ENCODE results near the gene RBKS.
"Not testable (repeated sequence)": the region's sequence is repeated elsewhere in the genome, so short reads cannot be mapped to it uniquely, and the experiment has no call there.

Gene RBKS

GRCh38 chr2:27873091-27873490 is 17.1 kb downstream of the RBKS start:
- DNase-seq (ENCODE audit: low read depth), result no peak

- DNase-seq (ENCODE audit: low read depth), result no peak
These were observed 18.4 kb downstream of the RBKS start for GRCh38 chr2:27871802-27872201.

DNA sequence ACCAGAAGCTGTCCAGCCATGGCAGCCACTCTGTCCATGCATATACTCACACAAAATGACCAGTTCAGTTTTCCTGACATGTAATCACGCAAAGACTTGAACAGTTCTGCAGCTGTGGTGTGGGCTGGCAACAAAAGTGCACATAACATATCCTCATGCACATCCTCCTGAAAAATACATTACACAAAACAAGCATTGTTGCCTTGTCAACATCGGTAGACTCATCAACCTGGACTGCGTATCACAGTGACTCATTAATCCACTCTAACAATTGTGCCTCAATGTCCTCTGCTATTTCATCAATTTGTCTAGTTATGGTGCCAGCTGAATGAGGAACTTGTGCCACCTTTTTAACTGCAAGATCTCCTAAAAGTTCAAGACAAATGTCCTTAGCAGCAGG is 19.5 kb downstream of the RBKS start:
- DNase-seq (ENCODE audit: low read depth), result no peak

DNA sequence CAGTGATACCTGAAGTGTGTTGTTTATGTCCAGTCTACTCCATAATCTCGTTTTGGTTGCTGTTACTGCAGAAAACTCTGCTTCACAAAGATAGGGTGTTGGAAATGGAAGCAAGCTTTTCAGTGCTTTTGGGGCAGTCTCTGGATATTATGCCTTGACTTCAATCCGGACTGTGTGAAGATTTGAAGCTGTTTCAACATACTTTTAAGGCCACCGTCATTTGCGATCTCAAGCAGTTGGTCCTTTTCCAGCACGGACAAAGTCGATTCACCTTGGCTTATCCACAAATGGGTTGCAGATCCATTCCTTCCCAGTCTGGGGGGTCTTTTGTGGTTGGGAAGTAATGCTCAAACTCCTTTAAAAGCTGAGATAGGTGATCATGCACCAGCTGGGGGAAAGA is 20.4 kb downstream of the RBKS start:
- DNase-seq (ENCODE audit: low read depth), result no peak

- DNase-seq (ENCODE audit: low read depth), result peak; percentile 60
These were observed 23.9 kb downstream of the RBKS start for GRCh38 chr2:27866237-27866636.

- DNase-seq (ENCODE audit: low read depth), result not testable (repeated sequence)
These were observed 26.2 kb downstream of the RBKS start for GRCh38 chr2:27863955-27864354.

GRCh38 chr2:27863146-27863545 is 27.0 kb downstream of the RBKS start:
- DNase-seq (ENCODE audit: low read depth), result no peak

DNA sequence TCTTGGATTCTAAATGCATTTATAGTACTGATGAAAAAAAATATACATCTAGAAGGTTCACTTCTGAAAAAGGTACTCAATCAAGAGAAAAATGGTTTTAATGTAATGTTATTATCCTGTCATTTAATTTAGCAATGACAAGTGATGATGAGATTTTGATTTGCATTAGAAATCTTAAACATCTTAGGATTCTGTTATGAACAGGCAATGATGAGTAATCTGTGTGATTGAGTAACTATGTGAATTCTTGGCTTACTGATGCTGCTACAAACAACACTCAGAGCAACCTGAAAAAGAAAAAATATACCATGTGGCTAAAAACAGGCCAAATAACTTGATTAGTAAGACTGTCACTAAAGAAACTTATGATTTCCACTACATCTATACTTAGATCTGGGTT is 30.1 kb downstream of the RBKS start:
- peak; percentile 82 for DNase-seq (ENCODE audit: low read depth)

- DNase-seq (ENCODE audit: low read depth), result peak; percentile 78
These were observed 32.6 kb downstream of the RBKS start for GRCh38 chr2:27857417-27858172.

GRCh38 chr2:27856956-27857355 is 33.2 kb downstream of the RBKS start:
- no peak for DNase-seq (ENCODE audit: low read depth)

DNA sequence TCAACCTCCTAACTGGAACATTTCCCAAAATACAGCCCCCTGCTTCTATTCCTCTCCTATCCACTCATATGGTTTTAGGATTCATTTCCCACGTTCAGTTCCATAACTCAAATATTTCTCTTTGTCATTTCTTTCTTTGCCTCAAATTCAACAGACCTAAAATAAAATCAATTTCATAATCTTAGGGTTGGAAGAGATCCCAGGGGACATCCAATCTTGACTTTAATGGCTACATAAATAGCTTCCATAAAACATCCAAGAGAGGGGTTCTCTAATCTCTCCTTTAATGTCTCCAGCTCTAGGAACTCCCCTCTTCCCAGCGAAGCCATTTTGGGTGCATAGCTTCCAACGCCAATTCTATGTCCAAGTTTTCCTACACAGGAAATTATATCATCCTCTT is 33.8 kb downstream of the RBKS start:
- no peak for DNase-seq (ENCODE audit: low read depth)

DNA sequence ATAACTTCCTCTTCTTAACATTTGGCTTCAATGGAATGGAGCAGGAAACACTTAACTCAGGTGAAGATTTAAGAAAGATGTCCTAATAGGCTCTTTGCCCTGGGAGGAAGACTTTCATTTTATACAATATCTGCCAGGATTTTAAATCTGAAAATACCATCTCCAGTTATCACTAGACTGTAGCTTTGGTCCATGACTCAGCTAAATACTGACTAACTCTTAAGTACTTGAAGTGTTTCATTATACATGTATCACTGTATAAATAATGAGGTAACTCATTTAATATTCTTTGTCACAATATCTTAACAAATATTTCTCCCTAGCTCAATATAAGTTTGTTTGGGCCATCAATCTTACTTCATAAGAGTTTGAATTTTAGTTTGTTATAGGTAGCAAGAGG is 34.7 kb downstream of the RBKS start:
- peak; percentile 76 for DNase-seq (ENCODE audit: low read depth)

- DNase-seq (ENCODE audit: low read depth), result no peak
These were observed 35.8 kb downstream of the RBKS start for GRCh38 chr2:27854229-27854862.

DNA sequence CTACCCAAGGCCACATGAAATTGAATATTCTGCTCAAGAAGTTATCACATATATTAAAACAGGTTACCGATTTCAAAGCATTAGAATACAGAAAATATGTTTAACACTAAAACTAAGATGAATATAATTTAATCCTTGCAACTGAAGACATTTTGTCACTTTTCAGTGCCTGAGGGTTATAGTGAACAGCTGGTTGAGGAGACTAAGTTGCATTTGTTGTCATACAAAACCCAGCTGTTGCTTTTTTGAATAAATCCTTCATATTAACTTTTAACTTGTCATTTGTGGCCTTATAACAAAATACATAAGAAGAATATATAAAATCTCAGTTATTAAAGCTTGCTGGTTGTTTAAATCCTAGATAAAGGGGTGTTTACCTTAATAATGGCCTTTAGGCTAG is 37.5 kb downstream of the RBKS start:
- DNase-seq (ENCODE audit: low read depth), result no peak

DNA sequence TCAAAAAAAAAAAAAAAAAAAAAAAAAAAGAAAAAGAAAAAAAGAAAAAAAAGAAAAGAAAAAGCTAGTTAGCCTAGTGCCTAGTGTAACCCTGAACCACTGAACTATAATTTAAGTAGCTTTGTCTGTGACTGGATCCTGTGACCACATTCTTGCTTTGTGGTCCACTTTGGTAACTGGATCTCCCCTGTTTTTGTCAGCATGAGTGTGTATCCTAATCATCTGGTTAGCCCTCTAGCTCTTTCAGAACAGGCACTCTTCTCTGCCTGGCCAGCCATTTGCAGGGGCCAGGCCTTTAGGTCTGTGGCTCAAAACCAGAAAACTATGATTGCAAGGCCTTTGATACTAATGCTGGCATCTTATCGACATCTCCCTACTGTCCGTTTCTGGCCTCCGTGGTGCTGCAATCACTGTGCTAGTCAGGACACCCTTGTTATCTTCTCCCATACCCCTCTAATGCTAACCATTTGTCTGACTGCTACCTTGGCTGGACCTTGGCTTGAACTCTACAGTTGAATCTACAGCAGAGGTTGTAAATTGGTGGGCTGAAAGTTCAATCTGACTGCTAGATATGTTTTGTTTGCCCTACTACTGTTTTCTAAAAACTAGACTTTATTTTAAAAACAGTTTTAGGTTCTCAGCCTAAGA is 40.5 kb downstream of the RBKS start:
- DNase-seq (ENCODE audit: low read depth), result no peak

- peak; percentile 48 for DNase-seq (ENCODE audit: low read depth)
These were observed 42.9 kb downstream of the RBKS start for GRCh38 chr2:27847333-27847732.

GRCh38 chr2:27844821-27845255 is 45.3 kb downstream of the RBKS start:
- peak; percentile 41 for DNase-seq (ENCODE audit: low read depth)

- DNase-seq (ENCODE audit: low read depth), result no peak
These were observed 46.2 kb downstream of the RBKS start for GRCh38 chr2:27843992-27844391.

GRCh38 chr2:27842894-27843293 is 47.3 kb downstream of the RBKS start:
- no peak for DNase-seq (ENCODE audit: low read depth)

- DNase-seq (ENCODE audit: low read depth), result no peak
These were observed 51.1 kb downstream of the RBKS start for GRCh38 chr2:27839022-27839618.

GRCh38 chr2:27838502-27838901 is 51.7 kb downstream of the RBKS start:
- no peak for DNase-seq (ENCODE audit: low read depth)

DNA sequence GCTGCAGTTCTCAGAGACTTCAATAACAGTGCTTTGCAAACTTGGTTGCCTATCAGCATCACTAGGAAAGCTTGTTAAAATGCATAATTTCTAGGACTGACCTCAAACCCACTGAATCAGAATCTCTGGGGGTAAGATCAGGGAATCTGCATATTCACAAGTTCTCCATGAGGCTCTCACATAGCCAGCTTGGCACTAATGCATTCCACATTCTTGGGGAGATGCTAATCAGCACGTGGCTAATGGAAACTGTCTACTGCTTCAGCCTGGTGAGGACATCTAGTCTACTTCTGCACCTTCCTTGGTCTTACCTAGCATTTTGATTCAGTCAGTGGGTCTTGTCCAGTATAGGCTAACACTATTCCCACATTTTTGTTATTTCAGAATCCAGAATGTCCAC is 56.3 kb downstream of the RBKS start:
- peak; percentile 84 for DNase-seq (ENCODE audit: low read depth)

- DNase-seq (ENCODE audit: low read depth), result peak; percentile 86
These were observed 57.8 kb downstream of the RBKS start for GRCh38 chr2:27832396-27832795.
